Daoy (cell line): ENCODE data around the gene FAM110D. TPM values are rescaled to one million over a fixed set of nuclear protein-coding genes. Genes with fewer than 3 reads are reported as not detected.
A peak's percentile ranks its signal among the peaks of the same experiment; 100 is the strongest.

ENCODE experiments used
- DNase-seq: peaks from one replicate; pipeline ENCODE4 v3.0.0-alpha.2; 2015; ENCODE audit warnings: low read depth
- total RNA-seq: library from RNA; depleted of rRNA; stranded (reverse); fragments of >200 nt; shearing (Covaris generic); gene quantifications from 2 replicates; pipeline ENCODE4 v1.2.3, GENCODE V29; 2014; rRNA removed

The FAM110D gene
- 0.51 TPM in 1 of 2 replicates, not detected in the other for total RNA-seq

GRCh38 chr1:26158908-26159742 lies at the start of gene FAM110D:
Gene FAM110D, plus strand, starts transcription at chr1:26159079. Its CDS starts 2,213 bp downstream, at chr1:26161292.
- DNase-seq, result no peak

DNA sequence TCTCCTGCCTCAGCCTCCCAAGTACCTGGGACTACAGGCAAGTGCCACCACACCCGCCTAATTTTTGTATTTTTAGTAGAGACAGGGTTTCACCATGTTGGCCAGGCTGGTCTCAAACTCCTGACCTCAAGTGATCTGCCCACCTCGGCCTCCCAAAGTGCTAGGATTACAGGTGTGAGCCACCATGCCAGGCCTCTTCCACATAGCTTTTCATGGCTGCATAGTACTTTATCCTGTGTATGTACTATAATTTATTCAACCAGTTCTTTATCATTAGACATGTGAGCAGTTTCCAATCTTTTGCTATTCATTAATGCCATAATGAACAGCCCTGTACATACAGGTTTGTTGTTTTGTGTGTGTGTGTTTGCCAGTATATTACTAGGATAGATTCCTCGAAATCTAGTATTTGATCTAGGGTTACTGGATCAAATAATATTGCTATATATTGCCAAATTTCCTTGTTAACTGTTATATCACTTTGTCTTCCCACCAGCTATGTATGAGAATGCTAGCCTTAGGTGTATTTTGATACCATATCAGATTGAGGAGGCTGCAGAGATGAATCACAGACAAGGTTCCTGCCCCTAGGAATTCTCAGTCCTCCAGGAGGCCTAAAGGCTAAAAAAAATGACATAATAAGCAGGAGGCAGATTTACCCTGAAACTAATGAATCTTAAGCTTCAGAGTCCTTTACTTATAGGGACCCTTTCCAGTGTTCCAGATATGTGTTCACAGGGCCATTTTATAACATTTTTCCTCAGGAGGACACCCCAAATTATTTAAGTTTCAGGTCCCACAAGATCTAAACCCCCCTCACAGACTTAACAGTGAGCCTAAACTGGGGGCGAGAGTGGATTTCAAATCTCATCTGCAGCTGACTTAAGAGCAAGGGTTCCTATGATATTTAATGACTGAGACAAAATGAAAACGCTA lies 49.4 kb upstream of the FAM110D start:
- no peak for DNase-seq

- DNase-seq, result peak; percentile 79
These were observed 47.9 kb upstream of the FAM110D start for GRCh38 chr1:26110731-26111529.

GRCh38 chr1:26111530-26112406 lies 47.1 kb upstream of the FAM110D start, which contains the start of gene PDIK1L:
Gene PDIK1L, plus strand, starts transcription at chr1:26111824. Its CDS starts 2,485 bp downstream, at chr1:26114309.
- peak; percentile 97 for DNase-seq

DNA sequence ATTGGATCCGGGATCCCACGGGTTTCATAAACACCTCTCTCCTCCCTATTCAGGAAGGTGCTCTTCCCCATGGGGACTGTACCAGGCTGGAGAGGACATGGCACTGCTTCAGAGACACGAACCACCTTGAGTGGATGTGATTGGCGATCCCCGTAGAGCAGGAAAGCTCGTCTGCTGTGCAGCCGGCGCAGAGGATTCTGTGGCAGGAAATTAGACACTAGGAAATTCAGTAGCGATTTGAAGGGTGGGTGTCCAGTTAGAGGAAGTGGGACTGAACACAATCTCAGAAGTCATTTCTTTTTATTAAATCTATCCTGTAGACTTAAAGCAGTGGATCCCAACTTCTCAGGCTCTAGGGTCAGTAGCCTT lies 46.5 kb upstream of the FAM110D start:
- DNase-seq, result no peak

GRCh38 chr1:26114165-26114927 lies 44.5 kb upstream of the FAM110D start:
- DNase-seq, result no peak

GRCh38 chr1:26119892-26120608 lies 38.8 kb upstream of the FAM110D start:
- DNase-seq, result no peak

GRCh38 chr1:26121854-26122773 lies 36.8 kb upstream of the FAM110D start:
- DNase-seq, result peak; percentile 41

DNA sequence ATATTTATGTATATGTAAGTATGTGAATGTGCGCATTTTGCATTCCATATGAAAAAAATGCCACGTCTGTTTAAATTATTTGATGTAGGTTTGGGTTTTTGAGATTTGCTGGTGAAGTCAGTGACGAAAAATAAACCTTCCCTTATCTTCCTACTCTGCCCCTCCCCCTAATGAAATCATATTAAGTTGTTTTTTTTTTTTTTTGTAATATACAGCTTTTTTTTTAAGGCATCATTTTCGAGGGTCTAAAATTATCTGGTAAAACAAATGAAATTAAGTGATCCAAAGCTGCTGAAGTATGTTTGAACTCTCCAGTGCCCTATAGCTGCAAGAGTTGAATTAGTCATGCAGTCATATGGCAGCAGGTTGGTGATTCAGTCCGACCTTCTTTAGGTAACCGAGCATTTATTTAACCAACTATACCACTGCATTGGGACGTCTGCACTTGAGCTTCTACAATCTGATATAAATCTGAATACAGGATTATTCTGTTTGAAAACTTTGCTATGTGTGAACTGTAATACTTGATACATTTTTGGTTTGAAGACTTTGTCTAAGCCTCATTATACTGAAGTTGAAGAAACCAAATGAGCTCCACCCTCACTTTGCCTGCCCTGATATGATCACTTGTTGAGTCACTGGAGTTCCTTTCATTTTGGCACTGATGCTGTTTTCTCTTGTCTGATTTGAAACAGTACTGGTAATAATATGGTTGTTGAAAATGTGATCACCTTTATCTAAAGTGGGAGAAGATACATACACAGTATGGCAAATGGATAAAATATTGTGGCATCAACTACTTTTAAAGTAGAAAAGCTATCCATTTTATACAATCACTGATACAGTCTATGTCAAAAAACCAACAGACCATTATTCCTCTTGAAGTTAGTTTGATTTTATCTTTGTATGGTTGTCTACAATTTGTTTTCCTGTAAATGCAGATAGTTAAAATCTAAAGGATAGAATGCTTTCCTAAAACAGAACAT lies 35.6 kb upstream of the FAM110D start:
- DNase-seq, result peak; percentile 78

GRCh38 chr1:26124418-26125331 lies 34.2 kb upstream of the FAM110D start:
- no peak for DNase-seq

DNA sequence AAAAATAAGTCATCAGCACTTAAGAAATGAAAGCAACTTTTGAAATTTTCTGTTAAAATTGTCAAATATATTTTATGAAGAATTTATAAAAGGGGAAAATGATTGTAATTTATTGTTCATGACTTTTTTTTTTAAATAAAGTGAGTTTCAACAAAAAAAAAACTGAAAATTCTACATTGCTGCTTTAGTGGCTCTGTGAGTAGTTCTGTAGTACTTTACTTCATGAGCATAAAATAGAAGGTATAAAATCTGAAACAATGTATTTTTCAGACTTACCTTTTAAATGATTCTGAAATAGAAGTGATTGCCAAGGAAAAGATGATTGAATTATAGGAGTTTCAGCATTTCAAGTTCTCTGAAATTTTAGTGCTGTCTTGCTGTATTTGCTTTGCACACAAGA lies 33.5 kb upstream of the FAM110D start:
- DNase-seq, result no peak

GRCh38 chr1:26125946-26126320 lies 32.9 kb upstream of the FAM110D start:
- DNase-seq, result no peak

GRCh38 chr1:26126321-26127084 lies 32.4 kb upstream of the FAM110D start:
- peak; percentile 84 for DNase-seq

- DNase-seq, result peak; percentile 44
These were observed 31.4 kb upstream of the FAM110D start for GRCh38 chr1:26127235-26128163.
